Neural progenitor cell (in vitro differentiated cells): ENCODE data around the gene SEC14L6.

Experiments used
- CTCF ChIP-seq: fragments of 200-600 bp; sonication (generic); IDR thresholded peaks from 2 replicates; pipeline ENCODE4 v1.5.1; 2017; ENCODE audit warnings: antibody characterized with exemption, mild to moderate bottlenecking
- EZH2 ChIP-seq: fragments of 200-600 bp; sonication (generic); IDR thresholded peaks from 2 replicates; pipeline ENCODE4 v1.6.1; 2017; ENCODE audit warnings: antibody characterized with exemption, mild to moderate bottlenecking, moderate library complexity

GRCh38 chr22:30492144-30492543, 54.4 kb downstream of the SEC14L6 start:
- TF ChIP-seq CTCF: no peak
- no peak for TF ChIP-seq EZH2
